COLO829 (cell line): Measurements from ENCODE around the gene SLC2A8.

Experiments
- DNase-seq: peaks from one replicate; pipeline ENCODE4 v3.0.0; 2012; ENCODE audit warnings: low spot score

SLC2A8 gene

GRCh38 chr9:127396808-127397645, at the start of gene SLC2A8:
TSS of gene SLC2A8 (plus strand) at chr9:127397169. CDS start at chr9:127397231, 62 bp downstream.
- DNase-seq: peak; percentile 99

GRCh38 chr9:127347831-127348776, 48.9 kb upstream of the SLC2A8 start:
- peak; percentile 63 for DNase-seq

GRCh38 chr9:127349483-127350113, 47.4 kb upstream of the SLC2A8 start:
- DNase-seq: no peak

- DNase-seq: no peak
These were observed 45.5 kb upstream of the SLC2A8 start for GRCh38 chr9:127351182-127352166.

- DNase-seq: no peak
These were observed 43.1 kb upstream of the SLC2A8 start for GRCh38 chr9:127353882-127354281.

- DNase-seq: no peak
These were observed 40.1 kb upstream of the SLC2A8 start for GRCh38 chr9:127356906-127357305.

GRCh38 chr9:127358023-127358535, 38.9 kb upstream of the SLC2A8 start:
- no peak for DNase-seq

- no peak for DNase-seq
These were observed 38.2 kb upstream of the SLC2A8 start for GRCh38 chr9:127358770-127359169.

- DNase-seq: no peak
These were observed 36.7 kb upstream of the SLC2A8 start for GRCh38 chr9:127360250-127360649.

- DNase-seq: no peak
These were observed 36.1 kb upstream of the SLC2A8 start for GRCh38 chr9:127360829-127361228.

GRCh38 chr9:127361561-127361960, 35.4 kb upstream of the SLC2A8 start:
- no peak for DNase-seq

- DNase-seq: no peak
These were observed 34.1 kb upstream of the SLC2A8 start for GRCh38 chr9:127362829-127363228.

- DNase-seq: no peak
These were observed 31.5 kb upstream of the SLC2A8 start for GRCh38 chr9:127365461-127365860.

GRCh38 chr9:127366594-127366993, 30.4 kb upstream of the SLC2A8 start:
- no peak for DNase-seq

GRCh38 chr9:127368852-127369402, 28.0 kb upstream of the SLC2A8 start:
- no peak for DNase-seq

- DNase-seq: no peak
These were observed 27.5 kb upstream of the SLC2A8 start for GRCh38 chr9:127369428-127369827.

GRCh38 chr9:127370147-127370579, 26.8 kb upstream of the SLC2A8 start:
- DNase-seq: no peak

- no peak for DNase-seq
These were observed 26.0 kb upstream of the SLC2A8 start for GRCh38 chr9:127370672-127371648.

- no peak for DNase-seq
These were observed 16.5 kb upstream of the SLC2A8 start for GRCh38 chr9:127380479-127380878.
